Pulmonary artery endothelial cell (primary cell): ENCODE measurements around the gene TMEM134. TPM values are rescaled to one million over a fixed set of nuclear protein-coding genes. Genes with fewer than 3 reads are reported as not detected.

Experiments
- DNase-seq: peaks from one replicate; pipeline ENCODE4 v3.0.0-alpha.2; 2011; ENCODE audit warnings: low read depth, low spot score
- total RNA-seq: library from RNA; depleted of rRNA; stranded (reverse); fragments of >200 nt; gene quantifications from 2 replicates; pipeline ENCODE4 v1.2.3, GENCODE V29; 2014

The TMEM134 gene
- total RNA-seq, 1 donor from 2014 or later = 14.4 TPM

GRCh38 chr11:67458266-67458665, 10.8 kb downstream of the TMEM134 start:
- no peak for DNase-seq

GRCh38 chr11:67457453-67457852, 11.6 kb downstream of the TMEM134 start:
- DNase-seq = no peak

GRCh38 chr11:67456068-67456705, 12.9 kb downstream of the TMEM134 start:
- no peak for DNase-seq

GRCh38 chr11:67455054-67455453, 14.0 kb downstream of the TMEM134 start, which contains the start of gene CABP4:
Gene CABP4 (plus strand): TSS chr11:67455354. CDS start chr11:67455424, 70 bp downstream.
- no peak for DNase-seq

- DNase-seq = no peak
Measured at GRCh38 chr11:67453816-67454732, 15.0 kb downstream of the TMEM134 start.

GRCh38 chr11:67452141-67452952, 16.7 kb downstream of the TMEM134 start, which contains the start of gene GPR152:
Gene GPR152 (minus strand): TSS chr11:67452729. CDS start chr11:67452724, 5 bp downstream.
- DNase-seq = no peak

- DNase-seq = no peak
Measured at GRCh38 chr11:67451658-67451976, 17.4 kb downstream of the TMEM134 start.

- DNase-seq = no peak
Measured at GRCh38 chr11:67450796-67451657, 18.0 kb downstream of the TMEM134 start.

- DNase-seq = no peak
Measured at GRCh38 chr11:67449116-67449844, 19.8 kb downstream of the TMEM134 start.

GRCh38 chr11:67448220-67448609, 20.8 kb downstream of the TMEM134 start:
- no peak for DNase-seq

- DNase-seq = no peak
Measured at GRCh38 chr11:67445515-67445914, 23.5 kb downstream of the TMEM134 start.

- no peak for DNase-seq
Measured at GRCh38 chr11:67442504-67443404, 26.3 kb downstream of the TMEM134 start.

GRCh38 chr11:67441731-67442351, 27.2 kb downstream of the TMEM134 start:
- DNase-seq = no peak

GRCh38 chr11:67441098-67441563, 27.9 kb downstream of the TMEM134 start:
- no peak for DNase-seq

- DNase-seq = no peak
Measured at GRCh38 chr11:67440229-67441097, 28.6 kb downstream of the TMEM134 start.

- no peak for DNase-seq
Measured at GRCh38 chr11:67439321-67440228, 29.5 kb downstream of the TMEM134 start.
